DND-41 (cell line): ENCODE measurements around the gene IFT122.

Experiments
- EZH2 ChIP-seq: IDR thresholded peaks from 3 replicates; pipeline ENCODE4 v1.6.1; 2012; ENCODE audit warnings: borderline replicate concordance, low read depth, mild to moderate bottlenecking, moderate library complexity, low read length, inconsistent platforms; ENCODE audit not compliant: severe bottlenecking
- TF ChIP-seq, protein P1 (sequence below): IDR thresholded peaks from 2 replicates; pipeline ENCODE4 v1.5.1; 2012; ENCODE audit warnings: borderline replicate concordance, low read length, moderate library complexity, mild to moderate bottlenecking; ENCODE audit not compliant: poor library complexity, severe bottlenecking; ENCODE audit errors: extremely low read depth

DNA sequence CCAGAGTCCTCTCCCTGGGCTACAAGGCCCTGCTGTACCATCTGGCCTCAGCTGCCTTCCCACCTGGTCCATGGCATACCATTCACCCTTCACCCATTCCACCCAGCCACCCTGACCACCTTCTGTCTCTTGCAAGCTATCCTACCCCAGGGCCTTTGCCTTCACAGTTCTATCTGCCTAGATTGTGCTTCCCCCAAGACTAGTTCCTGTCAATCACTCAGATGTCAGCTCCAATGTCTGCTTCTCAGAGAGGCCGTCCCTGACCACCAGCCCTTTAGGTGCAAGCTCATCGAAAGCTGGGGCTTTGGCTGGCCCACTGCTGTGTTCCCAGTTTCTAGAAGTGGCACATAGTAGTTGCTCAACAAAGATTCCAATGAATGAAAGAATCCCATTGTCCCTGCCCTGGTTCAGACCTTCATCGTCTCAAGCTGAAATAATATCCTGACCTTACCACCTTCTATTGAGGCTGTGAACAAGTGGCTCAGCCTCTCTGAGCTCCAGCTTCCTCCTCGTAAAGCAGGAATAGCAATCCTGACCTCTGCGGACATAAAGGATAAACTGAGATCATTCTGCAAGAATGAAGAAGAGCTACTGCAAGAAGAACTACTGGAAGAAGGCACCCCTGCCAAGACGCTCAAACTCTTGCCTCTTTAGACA lies 27.4 kb upstream of the IFT122 start:
- TF ChIP-seq, protein P1, sequence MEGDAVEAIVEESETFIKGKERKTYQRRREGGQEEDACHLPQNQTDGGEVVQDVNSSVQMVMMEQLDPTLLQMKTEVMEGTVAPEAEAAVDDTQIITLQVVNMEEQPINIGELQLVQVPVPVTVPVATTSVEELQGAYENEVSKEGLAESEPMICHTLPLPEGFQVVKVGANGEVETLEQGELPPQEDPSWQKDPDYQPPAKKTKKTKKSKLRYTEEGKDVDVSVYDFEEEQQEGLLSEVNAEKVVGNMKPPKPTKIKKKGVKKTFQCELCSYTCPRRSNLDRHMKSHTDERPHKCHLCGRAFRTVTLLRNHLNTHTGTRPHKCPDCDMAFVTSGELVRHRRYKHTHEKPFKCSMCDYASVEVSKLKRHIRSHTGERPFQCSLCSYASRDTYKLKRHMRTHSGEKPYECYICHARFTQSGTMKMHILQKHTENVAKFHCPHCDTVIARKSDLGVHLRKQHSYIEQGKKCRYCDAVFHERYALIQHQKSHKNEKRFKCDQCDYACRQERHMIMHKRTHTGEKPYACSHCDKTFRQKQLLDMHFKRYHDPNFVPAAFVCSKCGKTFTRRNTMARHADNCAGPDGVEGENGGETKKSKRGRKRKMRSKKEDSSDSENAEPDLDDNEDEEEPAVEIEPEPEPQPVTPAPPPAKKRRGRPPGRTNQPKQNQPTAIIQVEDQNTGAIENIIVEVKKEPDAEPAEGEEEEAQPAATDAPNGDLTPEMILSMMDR: no peak
- TF ChIP-seq EZH2: no peak
